Vagina (tissue), 2 donors: ENCODE results near the gene BTBD6.

Experiments
- CTCF ChIP-seq, 3 experiments: fragments of 450-650 bp in 2 of 3; fragments of 200-600 bp in 1 of 3; sonication (generic) in 1 of 3; IDR thresholded peaks; one replicate each; pipeline ENCODE4 v1.5.1; 2017 to 2019; ENCODE audit warnings: antibody characterized with exemption in 3 of 3, mild to moderate bottlenecking in 2 of 3, moderate library complexity in 2 of 3
- POLR2A ChIP-seq, 2 donors: fragments of 450-650 bp; IDR thresholded peaks; one replicate each; pipeline ENCODE4 v1.6.1; 2017; ENCODE audit warnings: antibody characterized with exemption in 2 of 2, mild to moderate bottlenecking in 2 of 2, moderate library complexity in 2 of 2
- POLR2AphosphoS5 ChIP-seq, 2 donors: sonication (generic); formaldehyde crosslinking; IDR thresholded peaks; one replicate each; pipeline ENCODE4 v1.9.0; 2017; ENCODE audit warnings: antibody characterized with exemption in 2 of 2, mild to moderate bottlenecking in 2 of 2, low read depth in 1 of 2; ENCODE audit not compliant: insufficient read depth in 1 of 2

DNA sequence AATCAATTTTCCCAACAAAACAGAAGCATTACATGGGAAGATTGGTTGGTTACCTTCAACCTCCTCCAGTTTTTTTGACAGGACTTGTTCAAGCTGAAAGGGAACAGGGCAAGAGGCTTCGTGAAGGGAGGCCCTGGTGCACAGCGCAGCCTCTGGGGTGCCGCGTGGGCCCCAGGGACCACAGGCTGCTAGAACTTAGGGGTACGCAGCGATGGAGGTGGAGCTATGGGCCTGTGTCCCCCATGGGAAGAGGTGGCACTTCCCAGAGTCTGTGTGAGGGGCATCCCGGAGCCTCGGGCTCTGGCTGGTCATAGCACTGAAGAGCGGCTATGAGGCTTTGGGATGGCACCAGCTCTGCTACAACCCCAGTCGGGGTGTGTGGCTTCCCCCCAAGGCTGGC is 22.1 kb upstream of the BTBD6 start:
- TF ChIP-seq CTCF (IDR thresholded peaks at IDR 0.05) (no peak), POLR2A (IDR thresholded peaks at IDR 0.05) (no peak), POLR2AphosphoS5 (IDR thresholded peaks at IDR 0.05; ENCODE audit: insufficient read depth in 1 of 2, low read depth in 1 of 2) (no peak)
